Measurements from ENCODE around the gene WDR90. TPM values are rescaled to one million over a fixed set of nuclear protein-coding genes. Genes with fewer than 3 reads are reported as not detected.
A peak's percentile ranks its signal among the peaks of the same experiment; 100 is the strongest.

Gene WDR90
- total and polyA plus RNA-seq, 2 of the 13 experiments (the other 11 are each of a cell fraction or from before 2014, with no cell fraction given), result 14.9 to 28.9 TPM

GRCh38 chr16:636206-637080 is 12.7 kb upstream of the WDR90 start, which contains the start of gene METTL26 (continued):
- TF ChIP-seq, protein P1, sequence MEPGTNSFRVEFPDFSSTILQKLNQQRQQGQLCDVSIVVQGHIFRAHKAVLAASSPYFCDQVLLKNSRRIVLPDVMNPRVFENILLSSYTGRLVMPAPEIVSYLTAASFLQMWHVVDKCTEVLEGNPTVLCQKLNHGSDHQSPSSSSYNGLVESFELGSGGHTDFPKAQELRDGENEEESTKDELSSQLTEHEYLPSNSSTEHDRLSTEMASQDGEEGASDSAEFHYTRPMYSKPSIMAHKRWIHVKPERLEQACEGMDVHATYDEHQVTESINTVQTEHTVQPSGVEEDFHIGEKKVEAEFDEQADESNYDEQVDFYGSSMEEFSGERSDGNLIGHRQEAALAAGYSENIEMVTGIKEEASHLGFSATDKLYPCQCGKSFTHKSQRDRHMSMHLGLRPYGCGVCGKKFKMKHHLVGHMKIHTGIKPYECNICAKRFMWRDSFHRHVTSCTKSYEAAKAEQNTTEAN (CRISPR knock-in tag; conservative IDR thresholded peaks at IDR 0.05), result no peak; the same call in 1 of the 2 replicates
- TF ChIP-seq ZBTB10 (CRISPR knock-in tag; IDR thresholded peaks at IDR 0.05; ENCODE audit: borderline replicate concordance) (no peak), ZNF121 (CRISPR knock-in tag; IDR thresholded peaks at IDR 0.05) (no peak), ZNF446 (CRISPR knock-in tag; IDR thresholded peaks at IDR 0.05) (peak; percentile 86; the same call in 1 of the 2 replicates), ZNF235 (CRISPR knock-in tag; IDR thresholded peaks at IDR 0.05; ENCODE audit: borderline replicate concordance) (no peak; the same call in 1 of the 2 replicates), POGZ (CRISPR knock-in tag; IDR thresholded peaks at IDR 0.05) (peak; percentile 44; the same call in 1 of the 2 replicates), ZNF275 (CRISPR knock-in tag; IDR thresholded peaks at IDR 0.05; ENCODE audit: borderline replicate concordance) (peak; percentile 25; the same call in 1 of the 2 replicates), ZMYM4 (CRISPR knock-in tag; IDR thresholded peaks at IDR 0.05) (no peak), SPEN (CRISPR knock-in tag; IDR thresholded peaks at IDR 0.05; ENCODE audit: low read depth) (peak; percentile 84), TSC22D2 (CRISPR knock-in tag; IDR thresholded peaks at IDR 0.05; ENCODE audit: borderline replicate concordance) (no peak), ISX (CRISPR knock-in tag; conservative IDR thresholded peaks at IDR 0.05) (no peak), SETDB1 (CRISPR knock-in tag; IDR thresholded peaks at IDR 0.05; ENCODE audit: borderline replicate concordance) (no peak), XRCC5 (optimal IDR thresholded peaks at IDR 0.05; ENCODE audit: low read length) (peak; percentile 33), RAD21 (CRISPR knock-in tag; IDR thresholded peaks at IDR 0.05) (peak; percentile 69), KMT2B (CRISPR knock-in tag; IDR thresholded peaks at IDR 0.05) (0 out of 2 replicates have a peak, but pooled peaks have one; percentile 25), ERF (CRISPR knock-in tag; IDR thresholded peaks at IDR 0.05) (peak; percentile 57; the same call in 1 of the 2 replicates), CBX1 (IDR thresholded peaks at IDR 0.05; ENCODE audit: low read depth) (peak; percentile 57)
- TF ChIP-seq, protein P2, sequence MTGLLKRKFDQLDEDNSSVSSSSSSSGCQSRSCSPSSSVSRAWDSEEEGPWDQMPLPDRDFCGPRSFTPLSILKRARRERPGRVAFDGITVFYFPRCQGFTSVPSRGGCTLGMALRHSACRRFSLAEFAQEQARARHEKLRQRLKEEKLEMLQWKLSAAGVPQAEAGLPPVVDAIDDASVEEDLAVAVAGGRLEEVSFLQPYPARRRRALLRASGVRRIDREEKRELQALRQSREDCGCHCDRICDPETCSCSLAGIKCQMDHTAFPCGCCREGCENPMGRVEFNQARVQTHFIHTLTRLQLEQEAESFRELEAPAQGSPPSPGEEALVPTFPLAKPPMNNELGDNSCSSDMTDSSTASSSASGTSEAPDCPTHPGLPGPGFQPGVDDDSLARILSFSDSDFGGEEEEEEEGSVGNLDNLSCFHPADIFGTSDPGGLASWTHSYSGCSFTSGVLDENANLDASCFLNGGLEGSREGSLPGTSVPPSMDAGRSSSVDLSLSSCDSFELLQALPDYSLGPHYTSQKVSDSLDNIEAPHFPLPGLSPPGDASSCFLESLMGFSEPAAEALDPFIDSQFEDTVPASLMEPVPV (CRISPR knock-in tag; IDR thresholded peaks at IDR 0.05), result peak; percentile 32; the same call in 1 of the 2 replicates
- TF ChIP-seq, protein P3, sequence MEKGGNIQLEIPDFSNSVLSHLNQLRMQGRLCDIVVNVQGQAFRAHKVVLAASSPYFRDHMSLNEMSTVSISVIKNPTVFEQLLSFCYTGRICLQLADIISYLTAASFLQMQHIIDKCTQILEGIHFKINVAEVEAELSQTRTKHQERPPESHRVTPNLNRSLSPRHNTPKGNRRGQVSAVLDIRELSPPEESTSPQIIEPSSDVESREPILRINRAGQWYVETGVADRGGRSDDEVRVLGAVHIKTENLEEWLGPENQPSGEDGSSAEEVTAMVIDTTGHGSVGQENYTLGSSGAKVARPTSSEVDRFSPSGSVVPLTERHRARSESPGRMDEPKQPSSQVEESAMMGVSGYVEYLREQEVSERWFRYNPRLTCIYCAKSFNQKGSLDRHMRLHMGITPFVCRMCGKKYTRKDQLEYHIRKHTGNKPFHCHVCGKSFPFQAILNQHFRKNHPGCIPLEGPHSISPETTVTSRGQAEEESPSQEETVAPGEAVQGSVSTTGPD (CRISPR knock-in tag; IDR thresholded peaks at IDR 0.05), result no peak
